GM12872 (cell line): ENCODE data around the gene TNFRSF6B.

ENCODE experiments used
- TF ChIP-seq, protein P1 (sequence below): IDR thresholded peaks from 3 replicates; pipeline ENCODE4 v1.5.1; 2011; ENCODE audit warnings: low read depth, mild to moderate bottlenecking, low read length, moderate library complexity; ENCODE audit not compliant: insufficient read depth

The TNFRSF6B gene

GRCh38 chr20:63706852-63707557, 10.6 kb downstream of the TNFRSF6B start:
- TF ChIP-seq, protein P1, sequence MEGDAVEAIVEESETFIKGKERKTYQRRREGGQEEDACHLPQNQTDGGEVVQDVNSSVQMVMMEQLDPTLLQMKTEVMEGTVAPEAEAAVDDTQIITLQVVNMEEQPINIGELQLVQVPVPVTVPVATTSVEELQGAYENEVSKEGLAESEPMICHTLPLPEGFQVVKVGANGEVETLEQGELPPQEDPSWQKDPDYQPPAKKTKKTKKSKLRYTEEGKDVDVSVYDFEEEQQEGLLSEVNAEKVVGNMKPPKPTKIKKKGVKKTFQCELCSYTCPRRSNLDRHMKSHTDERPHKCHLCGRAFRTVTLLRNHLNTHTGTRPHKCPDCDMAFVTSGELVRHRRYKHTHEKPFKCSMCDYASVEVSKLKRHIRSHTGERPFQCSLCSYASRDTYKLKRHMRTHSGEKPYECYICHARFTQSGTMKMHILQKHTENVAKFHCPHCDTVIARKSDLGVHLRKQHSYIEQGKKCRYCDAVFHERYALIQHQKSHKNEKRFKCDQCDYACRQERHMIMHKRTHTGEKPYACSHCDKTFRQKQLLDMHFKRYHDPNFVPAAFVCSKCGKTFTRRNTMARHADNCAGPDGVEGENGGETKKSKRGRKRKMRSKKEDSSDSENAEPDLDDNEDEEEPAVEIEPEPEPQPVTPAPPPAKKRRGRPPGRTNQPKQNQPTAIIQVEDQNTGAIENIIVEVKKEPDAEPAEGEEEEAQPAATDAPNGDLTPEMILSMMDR, result peak; percentile 88

DNA sequence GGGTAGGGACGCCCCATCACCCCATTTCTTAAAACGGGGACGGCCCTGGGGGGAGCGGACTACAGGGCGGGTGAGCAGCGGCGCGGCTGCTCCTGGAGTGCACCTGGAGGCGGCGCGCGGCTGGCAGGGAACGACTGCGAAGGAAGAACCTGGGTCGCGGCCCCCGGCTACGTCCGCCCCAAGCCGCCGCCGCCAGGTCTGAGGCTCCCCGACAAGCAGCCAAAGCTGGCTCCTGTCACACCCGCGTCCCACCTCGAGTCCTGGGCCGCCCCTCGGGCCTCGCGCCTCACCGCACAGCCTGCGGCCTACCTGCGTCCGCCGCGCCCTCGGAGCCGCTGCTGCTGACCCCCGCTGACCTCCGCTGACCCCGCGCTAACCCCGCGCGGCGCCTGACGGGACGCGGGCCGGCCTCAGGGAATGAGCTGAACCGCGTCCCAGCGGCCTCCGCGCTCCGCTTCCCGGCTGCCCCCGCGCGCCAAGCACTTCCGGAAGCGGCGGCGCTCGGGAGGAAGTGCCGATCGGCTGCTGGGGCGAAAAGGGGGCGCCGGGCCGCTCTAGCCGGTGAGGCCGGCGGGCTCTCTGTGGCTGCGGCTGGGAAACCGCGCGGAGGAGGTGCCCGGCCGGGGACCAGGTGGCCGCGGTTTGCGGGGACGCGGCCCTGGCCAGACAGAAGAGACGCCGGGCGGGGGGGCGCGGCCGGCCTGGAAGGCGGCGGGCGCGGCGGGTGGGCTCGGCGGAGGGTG, 11.3 kb downstream of the TNFRSF6B start, which contains the start of the genes ARFRP1 and ZGPAT:
ARFRP1 (minus strand) TSS at position 419 of the 743 bp plus-strand sequence. CDS start 885 bp downstream, outside the sequence.
ZGPAT (plus strand) TSS at position 482 of the 743 bp plus-strand sequence. CDS start 542 bp downstream, outside the sequence.
- TF ChIP-seq, protein P1, result no peak

GRCh38 chr20:63708301-63709148, 12.1 kb downstream of the TNFRSF6B start:
- TF ChIP-seq, protein P1, result no peak

- TF ChIP-seq, protein P1, result no peak
Measured at GRCh38 chr20:63709149-63709527, 12.7 kb downstream of the TNFRSF6B start.

DNA sequence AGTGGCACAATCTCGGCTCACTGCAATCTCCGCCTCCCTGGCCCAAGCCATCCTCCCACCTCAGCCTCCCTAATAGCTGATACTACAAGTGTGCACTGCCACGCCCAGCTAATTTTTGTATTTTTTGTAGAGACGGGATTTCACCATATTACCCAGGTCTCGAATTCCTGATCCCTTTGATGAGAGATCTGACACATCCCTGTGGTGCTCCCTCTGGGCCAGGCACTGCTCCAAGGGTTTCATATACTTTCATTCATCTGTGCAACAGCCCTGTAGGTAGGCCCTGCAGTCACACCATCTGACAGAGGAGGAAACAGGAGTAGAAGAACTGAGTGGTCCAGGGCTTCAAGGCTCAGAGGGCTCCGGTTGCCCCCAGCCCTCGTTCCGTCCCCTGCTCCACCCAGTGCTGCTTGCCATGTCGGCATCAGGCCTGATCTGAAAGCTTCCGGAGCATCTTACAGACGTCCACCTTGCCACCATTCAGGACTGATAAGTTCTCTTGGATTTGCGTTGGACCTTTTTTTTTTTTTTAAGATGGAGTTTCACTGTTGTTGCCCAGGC, 14.7 kb downstream of the TNFRSF6B start:
- TF ChIP-seq, protein P1, result no peak

- TF ChIP-seq, protein P1, result no peak
Measured at GRCh38 chr20:63712191-63712590, 15.7 kb downstream of the TNFRSF6B start.
